Left ventricle myocardium superior (tissue), 1 donor: Measurements from ENCODE around the gene ZBTB11. TPM values are rescaled to one million over a fixed set of nuclear protein-coding genes. Genes with fewer than 3 reads are reported as not detected.
"Not testable (repeated sequence)": the region's sequence is repeated elsewhere in the genome, so short reads cannot be mapped to it uniquely, and the experiment has no call there.

Experiments used
- ATAC-seq: fragments of 200-7000 bp; cut with Tn5 transposase; one replicate; pipeline ENCODE4 v1.9.1; 2020; ENCODE audit warnings: mild to moderate bottlenecking, moderate library complexity
- DNase-seq: peaks from one replicate; pipeline ENCODE4 v3.0.0-alpha.2; 2020
- intact Hi-C: fragments of 100-400 bp; cut with micrococcal nuclease; formaldehyde crosslinking; loops from one replicate; pipeline ENCODE4 v1.11.0; 2022
- total RNA-seq: library from RNA; stranded (reverse); fragmentation: NEBNext Ultra II Directional; extraction: Animal tissue kit (Norgen Biotek cat#: 25700); gene quantifications from one replicate; pipeline ENCODE4 v1.2.1, GENCODE V29; 2021
- donor health status: DM: no; HTN: yes; CAD: no; lungs with severe emphysema.

The ZBTB11 gene
- total RNA-seq, 1 donor from 2014 or later, result 12.0 TPM

DNA sequence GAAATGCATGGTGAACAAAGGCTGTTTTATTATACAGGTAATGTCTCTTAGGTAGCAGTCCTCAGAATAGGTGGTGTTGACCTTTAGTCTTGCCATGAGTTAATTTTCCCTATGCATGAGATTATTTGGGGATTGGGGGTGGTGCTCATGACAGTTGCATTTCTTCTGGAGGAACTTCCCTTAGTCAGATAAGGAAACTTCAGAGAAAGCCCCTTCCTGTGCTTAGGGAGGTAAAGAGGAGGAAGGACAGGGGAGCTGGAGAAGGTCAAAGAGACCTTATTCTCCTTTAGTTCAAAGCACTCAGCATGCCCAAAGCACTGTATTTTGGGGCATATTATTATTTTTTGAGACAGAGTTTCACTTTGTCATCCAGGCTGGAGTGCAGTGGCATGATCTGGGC, 47.7 kb downstream of the ZBTB11 start:
- DNase-seq, result no peak
- intact Hi-C loops, result no loop called here
- no peak for ATAC-seq

GRCh38 chr3:101625879-101626278, 51.1 kb downstream of the ZBTB11 start:
- DNase-seq (no peak), ATAC-seq (no peak)
- intact Hi-C loops, result no loop called here

GRCh38 chr3:101624857-101625256, 52.1 kb downstream of the ZBTB11 start:
- ATAC-seq (no peak), DNase-seq (no peak)
- intact Hi-C loops, result no loop called here

DNA sequence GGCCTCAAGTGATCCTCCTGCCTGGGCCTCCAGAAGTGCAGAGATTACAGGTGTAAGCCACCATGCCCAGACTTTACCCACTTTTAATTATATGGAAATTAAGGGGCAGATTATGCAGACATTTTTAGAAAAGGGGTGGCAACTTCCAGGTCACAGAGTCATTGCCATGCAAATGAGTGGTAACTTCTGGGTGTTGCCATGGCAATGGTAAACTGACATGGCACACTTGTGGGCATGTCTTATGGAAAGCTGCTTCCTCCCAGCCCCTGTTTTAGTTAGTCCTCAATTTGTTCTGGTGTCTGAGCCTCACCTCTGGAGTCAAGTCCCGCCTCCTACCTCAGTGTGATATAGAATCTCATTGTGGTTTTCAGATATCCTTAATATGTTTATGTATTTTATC, 53.3 kb downstream of the ZBTB11 start:
- ATAC-seq, result no peak
- intact Hi-C loops, result no loop called here
- DNase-seq, result no peak

- no peak for ATAC-seq
- DNase-seq, result no peak
- intact Hi-C loops, result no loop called here
Observed at GRCh38 chr3:101619734-101620133, 57.2 kb downstream of the ZBTB11 start.

DNA sequence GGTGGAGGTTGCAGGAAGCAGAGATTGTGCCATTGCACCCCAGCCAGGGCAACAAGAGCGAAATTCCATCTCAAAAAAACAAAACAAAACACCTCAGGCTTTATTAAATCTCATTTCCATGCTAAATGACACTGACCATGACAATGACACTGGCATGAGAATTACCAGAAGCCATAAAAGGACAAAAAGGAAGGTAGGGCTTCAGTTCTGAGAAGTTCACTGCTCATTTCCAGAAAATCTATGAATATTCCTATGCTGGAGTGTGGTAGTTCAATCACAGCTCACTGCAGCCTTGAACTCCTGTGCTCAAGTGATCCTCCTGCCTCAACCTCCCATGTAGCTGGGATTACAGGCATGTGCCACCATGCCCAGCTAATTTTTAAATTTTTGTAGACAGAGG, 58.2 kb downstream of the ZBTB11 start:
- no peak for ATAC-seq

GRCh38 chr3:101617478-101617877, 59.5 kb downstream of the ZBTB11 start:
- intact Hi-C loops, result no loop called here
- ATAC-seq, result no peak
- no peak for DNase-seq

More for the DNA sequence above, 58.2 kb downstream of the ZBTB11 start:
- DNase-seq, result no peak
- intact Hi-C loops, result no loop called here

DNA sequence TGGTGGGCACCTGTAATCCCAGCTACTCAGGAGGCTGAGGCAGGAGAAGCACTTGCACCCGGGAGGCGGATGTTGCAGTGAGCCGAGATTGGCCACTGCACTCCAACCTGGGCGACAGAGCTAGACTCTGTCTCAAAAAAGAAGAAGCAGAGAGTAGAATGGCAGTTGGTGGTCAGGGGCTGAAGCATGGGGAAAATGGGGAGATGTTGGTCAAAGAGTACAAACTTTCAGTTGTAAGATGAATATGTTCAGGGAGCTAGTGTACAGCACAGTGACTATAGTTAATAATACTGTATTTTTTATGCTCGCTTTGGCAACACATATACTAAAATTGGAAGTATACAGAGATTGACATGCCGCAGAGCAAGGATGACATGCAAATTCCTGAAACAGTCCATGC, 61.4 kb downstream of the ZBTB11 start:
- ATAC-seq (no peak), DNase-seq (no peak)
- intact Hi-C loops, result no loop called here

GRCh38 chr3:101613014-101613413, 63.9 kb downstream of the ZBTB11 start:
- intact Hi-C loops, ATAC-seq, DNase-seq: not testable (repeated sequence)

GRCh38 chr3:101611023-101611422, 65.9 kb downstream of the ZBTB11 start:
- intact Hi-C loops, result no loop called here
- no peak for ATAC-seq

DNA sequence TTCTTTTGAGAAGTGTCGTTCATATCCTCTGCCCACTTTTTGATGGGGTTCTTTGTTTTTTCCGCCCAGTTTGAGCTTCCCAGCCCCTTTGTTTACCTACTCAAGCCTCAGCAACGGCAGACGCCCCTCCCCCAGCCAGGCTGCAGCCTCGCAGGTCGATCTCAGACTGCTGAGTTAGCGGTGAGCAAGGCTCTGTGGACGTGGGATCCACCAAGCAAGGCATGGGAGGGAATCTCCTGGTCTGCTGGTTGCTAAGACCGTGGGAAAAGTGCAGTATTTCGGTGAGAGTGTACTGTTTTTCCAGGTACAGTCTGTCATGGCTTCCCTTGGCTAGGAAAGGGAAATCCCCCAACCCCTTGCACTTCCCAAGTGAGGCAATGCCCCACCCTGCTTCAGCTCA, 71.5 kb downstream of the ZBTB11 start:
- DNase-seq, intact Hi-C loops, ATAC-seq: not testable (repeated sequence)

More at GRCh38 chr3:101611023-101611422, 65.9 kb downstream of the ZBTB11 start:
- no peak for DNase-seq

DNA sequence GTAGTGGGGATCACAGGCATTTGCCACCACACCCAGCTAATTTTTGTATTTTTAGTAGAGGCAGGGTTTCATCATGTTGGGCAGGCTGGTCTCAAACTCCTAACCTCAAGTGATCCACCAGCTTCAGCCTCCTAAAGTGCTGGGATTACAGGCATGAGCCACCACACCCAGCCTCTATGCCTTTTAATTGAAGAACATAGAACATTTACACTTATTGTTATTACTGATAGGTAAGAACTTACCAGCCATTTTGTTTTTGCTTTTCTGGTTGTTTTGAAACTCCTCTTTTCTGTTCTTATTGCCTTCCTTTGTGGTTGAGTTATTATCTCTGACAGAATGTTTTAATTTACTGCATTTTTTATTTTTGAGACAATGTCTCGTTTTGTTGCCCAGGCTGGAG, 73.7 kb downstream of the ZBTB11 start:
- DNase-seq, result no peak
- intact Hi-C loops, result no loop called here
- ATAC-seq, result no peak

- DNase-seq (no peak), ATAC-seq (no peak)
- intact Hi-C loops, result no loop called here
Observed at GRCh38 chr3:101602731-101603130, 74.2 kb downstream of the ZBTB11 start.

Other genes starting within 250 kb of the ZBTB11 start
- gene SENP7, start 163.9 kb downstream of the ZBTB11 start, total RNA-seq, result 12.2 TPM
- 30.6 TPM for gene TRMT10C, start 115.3 kb downstream of the ZBTB11 start, total RNA-seq
- gene PCNP, start 103.0 kb downstream of the ZBTB11 start, total RNA-seq, result 140 TPM
- 816 TPM for gene RPL24, start 9.6 kb upstream of the ZBTB11 start, total RNA-seq
- gene CEP97, start 47.5 kb upstream of the ZBTB11 start, total RNA-seq, result 6.5 TPM
- 48.0 TPM for gene NXPE3, start 102.1 kb upstream of the ZBTB11 start, total RNA-seq
- gene NFKBIZ, start 172.4 kb upstream of the ZBTB11 start, total RNA-seq, result 15.9 TPM